ENCODE results near the gene SPTB.

GRCh38 chr14:64846319-64846718 lies 33.4 kb downstream of the SPTB start:
- TF ChIP-seq CTCF (conservative IDR thresholded peaks at IDR 0.05; ENCODE audit: low read depth, low read length) (no peak), EZH2 (IDR thresholded peaks at IDR 0.05; ENCODE audit: borderline replicate concordance, low read depth, low read length, poor library complexity, severe bottlenecking) (no peak)
